Amniotic epithelial cell (primary cell): ENCODE data around the gene PTTG2.
A peak's percentile ranks its signal among the peaks of the same experiment; 100 is the strongest.
"Not testable (repeated sequence)": the region's sequence is repeated elsewhere in the genome, so short reads cannot be mapped to it uniquely, and the experiment has no call there.

Source experiments
- DNase-seq: peaks from one replicate; pipeline ENCODE4 v3.0.0-alpha.2; 2010; ENCODE audit warnings: low read depth

The PTTG2 gene

GRCh38 chr4:37960098-37960497 lies at the start of gene PTTG2:
Gene PTTG2 (plus strand): TSS chr4:37960398. CDS start chr4:37960435, 37 bp downstream.
- no peak for DNase-seq

- no peak for DNase-seq
Observed at GRCh38 chr4:37914539-37914938, 45.7 kb upstream of the PTTG2 start.

GRCh38 chr4:37917388-37917787 lies 42.8 kb upstream of the PTTG2 start:
- no peak for DNase-seq

GRCh38 chr4:37918653-37919052 lies 41.5 kb upstream of the PTTG2 start:
- peak; percentile 39 for DNase-seq

- DNase-seq, result peak; percentile 90
Observed at GRCh38 chr4:37922328-37922727, 37.9 kb upstream of the PTTG2 start.

GRCh38 chr4:37923089-37923488 lies 37.1 kb upstream of the PTTG2 start:
- DNase-seq, result not testable (repeated sequence)

- DNase-seq, result no peak
Observed at GRCh38 chr4:37924946-37925345, 35.3 kb upstream of the PTTG2 start.

GRCh38 chr4:37927434-37927833 lies 32.8 kb upstream of the PTTG2 start:
- no peak for DNase-seq

- peak; percentile 69 for DNase-seq
Observed at GRCh38 chr4:37928426-37929416, 31.5 kb upstream of the PTTG2 start.

GRCh38 chr4:37934096-37934495 lies 26.1 kb upstream of the PTTG2 start:
- DNase-seq, result no peak

GRCh38 chr4:37934609-37935008 lies 25.6 kb upstream of the PTTG2 start:
- no peak for DNase-seq

- no peak for DNase-seq
Observed at GRCh38 chr4:37935026-37935425, 25.2 kb upstream of the PTTG2 start.

GRCh38 chr4:37936889-37937498 lies 23.2 kb upstream of the PTTG2 start:
- DNase-seq, result no peak

- no peak for DNase-seq
Observed at GRCh38 chr4:37938208-37938607, 22.0 kb upstream of the PTTG2 start.

GRCh38 chr4:37946503-37947179 lies 13.6 kb upstream of the PTTG2 start:
- no peak for DNase-seq

GRCh38 chr4:37948542-37948941 lies 11.7 kb upstream of the PTTG2 start:
- no peak for DNase-seq

GRCh38 chr4:37949636-37950426 lies 10.4 kb upstream of the PTTG2 start:
- DNase-seq, result no peak

- DNase-seq, result no peak
Observed at GRCh38 chr4:37951461-37952352, 8.5 kb upstream of the PTTG2 start.

- no peak for DNase-seq
Observed at GRCh38 chr4:37953156-37953555, 7.0 kb upstream of the PTTG2 start.

GRCh38 chr4:37953620-37954293 lies 6.4 kb upstream of the PTTG2 start:
- DNase-seq, result peak; percentile 82
